ENCODE data around the gene EHMT1. TPM values are rescaled to one million over a fixed set of nuclear protein-coding genes. Genes with fewer than 3 reads are reported as not detected.

The EHMT1 gene
- total RNA-seq, 2 donors from 2014 or later, result 56.2 to 97.9 TPM

DNA sequence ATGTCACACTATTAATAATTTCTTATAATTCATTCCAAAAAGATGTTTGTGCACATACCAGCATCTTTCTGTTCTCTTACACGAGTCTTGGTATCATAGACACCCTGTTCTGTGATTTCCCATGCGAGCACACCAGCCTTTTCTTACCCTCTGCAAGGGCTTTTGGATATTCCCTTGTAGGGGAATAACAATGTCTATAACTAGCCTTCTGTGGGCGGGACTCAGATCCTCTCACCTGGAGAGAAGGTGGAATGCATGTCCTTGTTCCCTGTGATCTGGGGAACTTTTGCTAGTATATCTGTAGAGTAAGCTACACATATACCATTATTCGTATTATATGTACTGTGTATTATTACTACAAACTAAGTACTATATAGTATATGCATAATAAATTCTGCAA lies 44.8 kb downstream of the EHMT1 start:
- DNase-seq, result no peak
- H3K9me3 ChIP-seq, result no peaks in the 10 kb centered on the region
- intact Hi-C loops (cut with DNase I), result no loop called here
- TF ChIP-seq, protein P1, sequence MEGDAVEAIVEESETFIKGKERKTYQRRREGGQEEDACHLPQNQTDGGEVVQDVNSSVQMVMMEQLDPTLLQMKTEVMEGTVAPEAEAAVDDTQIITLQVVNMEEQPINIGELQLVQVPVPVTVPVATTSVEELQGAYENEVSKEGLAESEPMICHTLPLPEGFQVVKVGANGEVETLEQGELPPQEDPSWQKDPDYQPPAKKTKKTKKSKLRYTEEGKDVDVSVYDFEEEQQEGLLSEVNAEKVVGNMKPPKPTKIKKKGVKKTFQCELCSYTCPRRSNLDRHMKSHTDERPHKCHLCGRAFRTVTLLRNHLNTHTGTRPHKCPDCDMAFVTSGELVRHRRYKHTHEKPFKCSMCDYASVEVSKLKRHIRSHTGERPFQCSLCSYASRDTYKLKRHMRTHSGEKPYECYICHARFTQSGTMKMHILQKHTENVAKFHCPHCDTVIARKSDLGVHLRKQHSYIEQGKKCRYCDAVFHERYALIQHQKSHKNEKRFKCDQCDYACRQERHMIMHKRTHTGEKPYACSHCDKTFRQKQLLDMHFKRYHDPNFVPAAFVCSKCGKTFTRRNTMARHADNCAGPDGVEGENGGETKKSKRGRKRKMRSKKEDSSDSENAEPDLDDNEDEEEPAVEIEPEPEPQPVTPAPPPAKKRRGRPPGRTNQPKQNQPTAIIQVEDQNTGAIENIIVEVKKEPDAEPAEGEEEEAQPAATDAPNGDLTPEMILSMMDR (IDR thresholded peaks at IDR 0.05), result no peak
- no peaks in the 10 kb centered on the region for H3K27me3 ChIP-seq
- H3K4me3 ChIP-seq, result no peak overlapping the region
- H3K27ac ChIP-seq, result no peak overlapping the region
- no peaks in the 10 kb centered on the region for H3K4me1 ChIP-seq
- H3K36me3 ChIP-seq, result no peaks in the 10 kb centered on the region
- H3K9ac ChIP-seq (ENCODE audit: low read depth in 2 of 2, low read length in 2 of 2), result no peak overlapping the region

DNA sequence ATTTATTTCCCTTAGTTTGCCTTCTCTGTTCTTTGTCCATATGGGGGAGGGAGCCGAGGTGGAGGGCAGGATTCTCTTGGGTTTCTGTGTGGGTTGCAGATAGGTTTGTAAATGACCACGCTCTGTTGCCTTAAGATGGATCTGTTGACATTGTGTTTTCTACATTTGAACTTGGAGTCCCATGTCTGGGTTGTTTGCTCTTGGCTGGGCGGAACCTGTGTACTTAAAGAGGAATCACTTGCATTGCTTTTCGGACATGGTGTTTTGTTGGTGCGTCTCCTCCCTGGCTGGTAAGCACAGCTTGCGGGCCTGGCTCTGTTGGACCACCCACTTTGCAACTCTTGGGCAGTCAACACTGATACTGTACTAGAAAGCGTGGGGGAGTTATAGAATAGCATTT lies 45.9 kb downstream of the EHMT1 start:
- Histone ChIP-seq H3K27me3 (no peaks in the 10 kb centered on the region), H3K27ac (no peak overlapping the region), H3K36me3 (no peaks in the 10 kb centered on the region), H3K9me3 (no peaks in the 10 kb centered on the region), H3K4me3 (no peak overlapping the region), H3K4me1 (no peaks in the 10 kb centered on the region), H3K9ac (ENCODE audit: low read depth in 2 of 2, low read length in 2 of 2) (no peak overlapping the region)
- TF ChIP-seq, protein P1 (IDR thresholded peaks at IDR 0.05), result no peak
- peak; percentile 45 for DNase-seq
- intact Hi-C loops (cut with DNase I), result no loop called here

DNA sequence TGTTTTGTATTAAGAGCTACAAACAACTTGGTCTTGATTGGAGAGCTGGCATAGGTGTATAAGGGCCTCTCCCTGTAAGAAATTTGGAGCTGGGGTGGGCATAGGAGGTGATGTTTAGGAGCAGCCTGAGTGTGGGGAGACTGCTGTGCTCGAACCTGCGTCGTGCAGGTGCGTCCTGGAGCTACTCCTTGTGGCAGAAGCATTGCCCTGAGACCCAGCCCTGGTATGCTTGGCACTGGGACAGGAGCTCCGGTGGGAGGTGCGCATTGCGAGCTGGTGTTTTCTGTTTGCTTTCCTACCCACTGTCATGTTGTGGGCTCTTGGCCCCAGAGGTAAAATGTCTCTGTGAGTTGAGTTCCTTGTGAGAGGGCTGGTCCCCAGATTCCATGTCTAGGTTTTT lies 46.4 kb downstream of the EHMT1 start:
- H3K27me3 ChIP-seq, result no peaks in the 10 kb centered on the region
- intact Hi-C loops (cut with DNase I), result no loop called here
- H3K9me3 ChIP-seq, result no peaks in the 10 kb centered on the region
- TF ChIP-seq, protein P1 (IDR thresholded peaks at IDR 0.05), result no peak
- DNase-seq, result no peak
- no peak overlapping the region for H3K27ac ChIP-seq
- no peak overlapping the region for H3K4me3 ChIP-seq
- no peak overlapping the region for H3K9ac ChIP-seq (ENCODE audit: low read depth in 2 of 2, low read length in 2 of 2)
- no peaks in the 10 kb centered on the region for H3K36me3 ChIP-seq
- no peaks in the 10 kb centered on the region for H3K4me1 ChIP-seq

DNA sequence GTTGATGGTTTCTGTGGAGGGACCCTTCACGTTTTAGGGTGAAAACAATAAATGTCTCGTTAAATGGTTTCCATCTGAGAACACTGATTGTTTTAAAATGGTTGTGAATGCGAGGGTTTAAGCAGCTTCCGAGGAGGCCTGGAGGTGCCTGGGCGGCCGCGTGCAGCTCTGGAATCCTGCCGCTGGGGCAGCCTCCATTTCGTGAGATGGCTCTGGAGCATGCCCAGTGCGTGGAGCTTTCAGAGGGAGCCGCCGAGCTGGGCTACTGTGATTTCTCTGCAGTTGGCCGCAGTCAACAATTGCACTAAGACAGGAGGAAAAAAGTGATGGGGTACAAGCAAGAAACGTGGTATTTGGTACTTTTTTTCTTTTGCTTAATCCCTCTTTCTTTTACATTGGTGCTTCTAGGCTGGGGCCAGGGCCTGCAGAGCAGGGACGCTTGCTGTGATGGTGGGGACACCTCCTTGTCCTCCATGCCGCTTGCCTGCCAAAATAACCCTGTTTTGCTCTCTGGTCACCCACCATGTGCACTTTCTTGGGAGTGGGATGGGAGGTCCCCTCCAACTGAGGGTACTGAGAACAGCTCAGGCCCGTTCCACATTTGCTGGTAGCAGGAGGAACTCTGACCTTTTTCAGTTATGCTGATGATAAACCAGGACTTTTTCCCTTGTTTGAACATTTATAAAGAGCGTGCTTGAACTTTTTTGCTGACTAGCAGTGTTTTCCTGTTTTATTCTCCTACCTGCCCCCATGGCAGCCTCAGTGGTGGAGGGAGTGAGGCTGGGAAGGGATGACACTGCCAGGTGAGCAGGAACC lies 47.1 kb downstream of the EHMT1 start:
- intact Hi-C loops (cut with DNase I), result no loop called here
- Histone ChIP-seq H3K27me3 (no peaks in the 10 kb centered on the region), H3K9me3 (no peaks in the 10 kb centered on the region), H3K27ac (no peak overlapping the region), H3K4me1 (peaks cover 7% of the 10 kb centered on the region), H3K36me3 (no peaks in the 10 kb centered on the region), H3K9ac (ENCODE audit: low read depth in 2 of 2, low read length in 2 of 2) (no peak overlapping the region), H3K4me3 (no peak overlapping the region)
- TF ChIP-seq, protein P1 (IDR thresholded peaks at IDR 0.05), result no peak
- DNase-seq, result no peak

DNA sequence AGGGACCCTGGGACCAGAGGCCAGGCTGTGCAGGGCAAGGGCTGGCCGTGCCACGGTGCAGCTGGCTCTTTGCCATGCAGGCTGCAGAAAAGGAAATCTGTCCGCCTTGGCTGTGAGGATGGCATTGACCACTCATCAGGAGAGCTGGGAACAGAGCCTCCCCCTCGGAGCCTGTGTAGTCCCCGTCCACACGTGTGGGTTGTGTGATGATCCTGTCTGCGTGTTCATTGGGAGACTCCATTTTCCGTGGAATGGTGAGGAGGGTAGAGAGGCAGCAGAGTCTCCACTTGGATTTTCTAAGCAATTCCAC lies 47.7 kb downstream of the EHMT1 start:
- no peaks in the 10 kb centered on the region for H3K27me3 ChIP-seq
- no peak for DNase-seq
- H3K9ac ChIP-seq (ENCODE audit: low read depth in 2 of 2, low read length in 2 of 2), result no peak overlapping the region
- TF ChIP-seq, protein P1 (IDR thresholded peaks at IDR 0.05), result no peak
- intact Hi-C loops (cut with DNase I), result no loop called here
- no peak overlapping the region for H3K4me3 ChIP-seq
- H3K9me3 ChIP-seq, result no peaks in the 10 kb centered on the region
- no peak overlapping the region for H3K27ac ChIP-seq
- H3K4me1 ChIP-seq, result peaks cover 7% of the 10 kb centered on the region
- no peaks in the 10 kb centered on the region for H3K36me3 ChIP-seq

Measured in colonic mucosa (tissue), 4 donors.